Pulmonary artery endothelial cell (primary cell): ENCODE data around the gene NPTN. TPM values are rescaled to one million over a fixed set of nuclear protein-coding genes. Genes with fewer than 3 reads are reported as not detected.
A peak's percentile ranks its signal among the peaks of the same experiment; 100 is the strongest.
"Not testable (repeated sequence)": the region's sequence is repeated elsewhere in the genome, so short reads cannot be mapped to it uniquely, and the experiment has no call there.

Experiments
- DNase-seq: peaks from one replicate; pipeline ENCODE4 v3.0.0-alpha.2; 2011; ENCODE audit warnings: low read depth, low spot score
- total RNA-seq: library from RNA; depleted of rRNA; stranded (reverse); fragments of >200 nt; gene quantifications from 2 replicates; pipeline ENCODE4 v1.2.3, GENCODE V29; 2014

NPTN gene
- total RNA-seq, 1 donor from 2014 or later = 104 TPM

DNA sequence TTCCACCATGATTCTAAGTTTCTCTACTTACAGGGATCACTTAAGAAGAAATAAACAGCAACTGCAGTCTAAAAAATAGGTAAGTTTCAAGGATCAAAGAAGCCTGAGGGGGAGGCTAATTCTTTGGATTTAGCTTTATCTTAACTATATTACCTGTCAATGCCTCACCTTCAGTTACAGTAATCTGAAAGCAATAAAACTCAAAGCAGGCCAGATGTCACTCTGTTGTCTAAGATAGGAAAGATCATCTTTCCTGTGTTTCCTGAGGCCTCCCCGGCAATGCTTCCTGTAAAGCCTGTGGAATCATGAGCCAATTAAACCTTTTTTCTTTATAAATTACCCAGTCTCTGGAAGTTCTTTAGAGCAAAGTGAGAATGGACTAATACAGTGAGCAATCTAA, 60.2 kb downstream of the NPTN start:
- no peak for DNase-seq

DNA sequence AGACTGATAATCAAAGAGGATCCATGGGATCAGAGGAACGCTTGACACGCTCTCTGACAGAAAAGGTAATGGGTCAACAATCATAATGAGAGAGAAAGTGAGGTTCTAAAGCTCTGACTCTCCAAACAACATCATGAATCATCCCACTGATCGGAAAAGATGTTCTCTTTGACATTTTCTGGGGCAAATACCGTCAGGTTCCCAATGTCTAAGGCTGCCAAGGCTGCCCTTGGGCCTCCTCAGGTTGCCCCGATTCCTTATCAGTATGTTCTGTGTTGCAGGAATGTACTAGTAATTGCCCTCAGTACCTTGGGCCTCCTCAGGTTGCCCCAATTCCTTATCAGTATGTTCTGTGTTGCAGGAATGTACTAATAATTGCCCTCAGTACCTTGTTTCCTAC, 60.9 kb downstream of the NPTN start:
- DNase-seq = no peak

DNA sequence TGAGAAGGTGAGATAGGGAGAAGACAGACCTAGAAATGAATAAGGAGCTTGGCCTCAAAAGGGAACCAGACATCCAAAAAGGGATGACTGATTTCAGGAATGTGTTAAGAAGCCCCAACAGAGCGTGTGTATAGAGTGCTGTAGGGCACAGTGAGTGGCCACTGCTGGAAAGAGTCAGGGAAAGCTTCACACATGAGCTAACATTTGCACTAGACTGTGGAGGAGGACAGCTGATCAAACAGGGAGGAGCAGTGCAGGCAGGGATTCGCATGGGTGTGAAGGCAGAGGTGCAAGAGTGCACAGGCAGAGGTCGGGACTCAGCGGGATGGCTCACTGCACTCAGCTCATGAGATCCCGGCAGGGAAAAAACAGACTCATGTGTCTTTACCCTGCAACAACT, 61.8 kb downstream of the NPTN start:
- no peak for DNase-seq

DNA sequence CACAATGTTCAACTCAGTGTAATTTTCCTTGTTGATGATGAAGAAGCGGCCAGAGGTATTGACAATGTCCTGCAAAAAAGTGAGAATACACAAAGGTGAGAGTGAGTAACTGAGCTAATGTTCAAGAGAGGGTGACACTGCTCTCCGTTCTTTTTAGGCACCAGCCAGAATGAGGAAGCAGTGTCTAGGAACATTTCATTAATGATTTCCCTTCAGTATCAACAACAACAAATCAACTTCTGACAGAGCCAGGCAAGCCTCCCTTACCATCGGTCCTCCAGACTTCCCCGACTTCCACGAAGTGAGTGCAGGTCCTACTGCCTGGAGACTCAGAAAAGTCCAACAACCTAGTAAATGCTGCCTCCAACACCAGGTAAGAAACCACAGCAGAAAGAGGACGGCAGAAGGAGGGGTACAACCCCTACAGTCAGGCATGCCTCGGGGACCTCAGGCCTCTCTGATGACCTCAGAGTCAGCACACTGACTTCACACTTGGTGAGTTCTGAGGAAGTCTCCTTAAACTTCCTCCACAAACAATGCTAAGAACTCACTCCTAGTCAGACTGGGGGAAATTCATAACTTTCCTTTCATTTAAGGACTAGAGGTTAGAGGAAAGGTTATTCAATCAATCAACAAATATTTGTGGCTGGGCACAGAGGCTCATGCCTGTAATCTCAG, 62.7 kb downstream of the NPTN start:
- DNase-seq = no peak

DNA sequence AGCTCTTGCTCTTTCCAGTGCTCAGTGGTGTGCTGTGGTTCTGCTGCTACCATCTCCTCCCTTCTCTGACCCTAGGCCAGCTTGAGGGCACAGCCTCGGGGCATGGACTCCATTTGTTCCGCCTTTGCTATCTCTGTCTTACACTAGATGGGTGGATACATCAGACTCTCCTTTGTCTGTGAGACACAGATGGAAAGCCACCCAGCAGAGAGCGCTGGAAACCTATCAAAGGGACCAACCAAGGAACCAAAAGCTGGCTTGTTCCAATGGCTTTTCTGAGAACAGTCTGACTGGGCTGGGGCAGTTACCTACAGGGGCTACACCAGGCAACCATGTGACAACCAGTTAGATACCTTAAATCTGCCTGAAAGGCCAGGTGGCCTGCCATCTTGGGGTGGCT, 63.8 kb downstream of the NPTN start:
- DNase-seq = no peak

DNA sequence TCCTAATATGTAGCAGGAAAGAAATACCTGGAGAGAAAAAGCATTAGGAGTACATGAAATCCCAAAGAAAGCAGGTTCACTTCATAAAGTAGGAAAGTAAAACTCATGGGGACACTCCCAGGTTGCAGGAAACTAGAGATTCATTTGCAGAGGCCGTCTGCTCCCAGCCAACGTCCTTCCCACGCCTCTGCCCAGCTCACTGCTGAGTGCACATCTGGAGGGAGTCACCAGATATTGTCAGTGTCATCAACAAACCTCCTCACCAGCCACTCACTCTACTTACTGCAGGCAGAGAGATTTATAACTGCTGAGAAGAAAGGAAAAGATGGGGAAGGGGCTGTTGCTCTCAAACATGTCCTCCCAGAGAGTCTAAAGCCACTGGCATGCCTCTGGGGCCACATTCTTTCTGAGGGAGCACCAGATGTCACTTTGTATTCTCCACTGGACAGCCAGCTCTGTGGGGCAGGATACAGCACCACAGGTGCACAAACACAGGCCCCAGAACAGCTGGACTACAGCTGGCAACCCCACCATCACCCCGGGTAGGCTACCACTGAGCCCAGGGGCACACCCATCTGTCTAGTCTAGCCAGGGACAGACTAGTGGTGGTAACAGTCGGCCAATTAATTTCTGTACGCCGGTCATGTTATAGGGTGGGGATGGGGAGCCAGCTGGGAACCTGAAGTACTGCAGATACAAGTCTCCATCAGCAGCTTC, 64.5 kb downstream of the NPTN start:
- DNase-seq = no peak

DNA sequence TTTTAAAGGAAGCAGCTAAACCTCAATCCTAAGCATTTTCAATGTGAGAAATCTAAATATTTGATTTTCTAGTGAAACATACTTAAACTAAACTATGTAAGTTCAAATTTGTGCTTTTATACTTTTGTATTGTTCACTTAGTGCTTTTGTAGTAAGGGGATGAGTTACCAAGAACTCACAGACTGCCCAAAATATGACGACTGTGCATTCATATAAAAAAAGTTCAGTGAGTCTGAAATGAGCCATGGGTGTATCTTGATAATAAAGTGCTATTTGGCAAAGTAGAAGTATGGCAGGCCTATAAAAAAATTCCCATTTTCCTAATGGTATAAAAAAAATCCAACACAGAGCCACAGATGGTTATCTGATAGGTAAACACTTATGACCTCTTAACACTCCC, 66.2 kb downstream of the NPTN start:
- DNase-seq = no peak

DNA sequence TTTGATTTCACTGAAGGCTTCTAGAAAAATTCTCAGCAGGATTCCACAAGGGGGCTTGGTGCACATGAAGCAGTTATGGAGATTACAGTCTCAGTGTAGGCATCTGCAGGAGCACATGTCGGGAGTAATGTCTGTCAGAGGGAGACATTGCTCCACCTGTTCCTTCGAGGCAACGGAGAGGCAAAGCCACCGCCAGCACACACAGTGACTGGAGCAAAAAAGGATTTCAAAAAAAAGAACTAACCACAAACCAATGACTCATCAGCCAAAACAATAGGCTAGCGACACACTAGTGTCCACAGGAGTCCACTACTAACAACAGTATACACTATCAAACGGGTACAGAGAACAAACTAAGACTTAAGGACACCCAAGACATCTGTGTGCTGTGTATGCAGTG, 68.9 kb downstream of the NPTN start:
- peak; percentile 22 for DNase-seq

DNA sequence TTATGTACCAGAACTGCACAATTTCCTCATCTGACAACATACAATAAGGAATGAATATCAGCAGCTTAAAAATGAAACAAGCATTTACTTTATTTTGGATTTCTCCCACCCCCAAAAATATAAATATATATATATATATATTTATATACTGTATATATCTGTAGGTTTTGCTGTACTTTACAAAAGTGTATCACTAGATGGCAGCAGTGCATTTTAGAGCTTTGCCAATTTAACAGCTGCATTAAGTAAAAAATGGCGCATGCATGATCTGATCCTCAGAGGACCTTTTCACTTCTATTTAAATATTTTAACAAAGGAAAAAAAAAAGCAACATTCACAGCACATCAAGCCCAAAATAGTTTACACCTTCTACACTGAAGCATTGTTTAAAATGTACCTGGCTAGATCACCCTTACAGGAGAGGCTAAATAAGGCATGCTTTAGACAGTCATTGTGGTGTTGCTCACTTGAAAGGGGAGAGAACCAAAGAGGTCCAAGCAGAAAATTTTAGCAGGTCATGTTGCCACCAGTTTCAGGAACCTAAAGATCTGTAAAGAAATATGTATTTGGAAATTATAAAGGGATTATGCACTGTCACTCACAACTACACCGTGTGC, 72.6 kb downstream of the NPTN start:
- DNase-seq = peak; percentile 47

DNA sequence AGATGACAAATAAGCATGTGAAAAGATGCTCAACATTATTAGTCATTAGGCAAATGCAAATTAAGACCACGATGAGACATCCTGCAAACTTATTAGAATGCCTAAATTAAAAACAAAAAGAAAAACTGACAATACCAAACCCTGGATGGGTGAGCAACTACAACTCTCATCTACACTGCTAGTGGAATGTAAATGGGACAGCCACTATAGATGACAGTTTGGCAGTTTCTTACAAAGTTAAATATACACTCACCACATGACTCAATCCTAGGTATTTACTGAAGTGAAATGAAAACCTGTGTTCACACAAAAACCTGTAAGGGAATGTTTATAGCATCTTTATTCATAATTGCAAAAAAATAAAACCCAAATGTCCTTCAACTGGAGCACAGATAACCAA, 74.7 kb downstream of the NPTN start:
- DNase-seq = no peak

DNA sequence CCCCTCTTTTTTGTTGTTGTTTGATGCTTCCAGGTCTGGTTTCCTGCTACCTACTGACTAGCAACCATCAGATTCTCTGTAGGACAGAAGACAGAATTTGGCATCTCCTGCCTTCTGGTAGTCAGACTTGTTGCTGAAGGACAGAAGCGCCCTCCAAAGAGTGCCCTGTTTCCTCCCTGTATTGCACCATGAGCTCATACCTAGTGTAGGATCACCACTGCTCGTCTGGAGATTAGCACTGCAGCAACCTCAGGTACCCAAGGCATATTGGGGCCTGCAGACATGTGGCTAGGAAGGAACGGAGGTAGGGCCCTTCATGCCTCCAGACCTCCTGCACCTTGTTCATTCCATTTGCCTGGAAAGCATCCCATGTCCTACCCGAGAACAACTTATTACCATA, 78.1 kb downstream of the NPTN start:
- no peak for DNase-seq

DNA sequence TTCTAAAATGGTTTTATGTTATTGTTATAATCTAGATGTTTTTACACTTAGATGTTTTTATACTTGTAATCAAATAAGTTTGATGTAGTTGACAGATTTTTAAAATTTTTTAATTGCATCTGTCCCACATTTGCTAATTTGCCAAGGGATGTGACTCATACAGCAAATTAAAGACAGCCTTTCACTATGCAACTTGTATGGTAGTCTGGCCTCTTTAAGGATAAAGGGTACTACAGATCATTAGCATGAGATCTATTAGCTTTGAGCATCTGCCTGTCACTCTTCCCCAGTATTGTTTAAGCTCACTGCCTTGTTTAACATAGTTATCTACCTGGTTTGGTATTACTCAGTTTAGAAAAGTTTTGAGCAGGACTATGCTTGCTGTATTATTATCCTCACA, 83.0 kb downstream of the NPTN start:
- no peak for DNase-seq

DNA sequence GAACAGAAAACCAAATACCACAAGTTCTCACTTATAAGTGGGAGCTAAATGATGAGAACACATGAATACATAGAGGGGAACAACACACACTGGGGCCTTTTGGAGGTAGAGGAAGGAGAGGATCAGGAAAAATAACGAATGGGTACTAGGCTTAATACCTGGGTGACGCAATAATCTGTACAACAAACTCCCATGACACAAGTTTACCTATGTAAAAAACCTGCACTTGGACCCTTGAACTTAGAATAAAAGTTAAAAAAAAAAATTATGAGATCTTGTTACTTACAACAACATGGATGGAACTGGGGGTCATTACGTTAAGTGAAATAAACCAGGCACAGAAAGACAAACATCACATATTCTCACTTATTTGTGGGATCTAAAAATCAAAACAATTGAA, 84.3 kb downstream of the NPTN start:
- not testable (repeated sequence) for DNase-seq

DNA sequence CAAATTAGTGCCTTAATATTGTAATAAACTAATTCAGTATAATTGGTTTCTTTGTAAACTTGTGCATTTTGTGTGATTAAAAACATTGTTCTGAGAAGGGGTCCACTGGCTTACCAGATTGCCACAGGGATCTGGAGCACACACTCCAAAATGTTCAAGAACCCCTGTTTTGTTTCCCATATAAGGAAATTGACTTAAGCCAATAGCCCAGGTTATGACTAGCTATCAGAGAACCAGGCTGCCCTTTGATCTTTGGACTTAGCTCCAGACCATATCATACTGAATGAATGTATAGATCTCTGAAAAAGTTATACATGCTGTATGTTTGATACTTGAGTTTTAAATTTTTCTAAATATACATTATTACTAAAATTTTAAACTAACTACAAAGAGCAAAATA, 91.7 kb downstream of the NPTN start:
- DNase-seq = no peak

DNA sequence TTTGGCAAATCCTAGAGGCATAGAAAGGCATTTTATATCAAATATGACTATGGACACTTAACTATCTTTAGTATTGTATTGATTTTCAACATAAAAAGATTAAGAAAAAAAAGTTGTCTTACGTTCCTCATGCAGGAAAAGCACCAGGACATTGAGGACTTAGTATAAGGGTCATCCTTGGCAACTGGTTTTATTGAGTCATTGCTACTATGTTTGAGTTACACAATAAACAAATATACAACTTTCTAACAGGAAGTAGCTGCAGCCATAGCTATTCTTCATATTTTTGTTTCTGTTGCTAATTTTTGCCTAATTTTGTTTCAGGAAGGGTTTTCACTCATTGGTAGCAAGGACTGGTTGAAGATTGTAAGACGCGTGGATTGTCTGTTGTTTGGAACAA, 93.0 kb downstream of the NPTN start:
- no peak for DNase-seq

DNA sequence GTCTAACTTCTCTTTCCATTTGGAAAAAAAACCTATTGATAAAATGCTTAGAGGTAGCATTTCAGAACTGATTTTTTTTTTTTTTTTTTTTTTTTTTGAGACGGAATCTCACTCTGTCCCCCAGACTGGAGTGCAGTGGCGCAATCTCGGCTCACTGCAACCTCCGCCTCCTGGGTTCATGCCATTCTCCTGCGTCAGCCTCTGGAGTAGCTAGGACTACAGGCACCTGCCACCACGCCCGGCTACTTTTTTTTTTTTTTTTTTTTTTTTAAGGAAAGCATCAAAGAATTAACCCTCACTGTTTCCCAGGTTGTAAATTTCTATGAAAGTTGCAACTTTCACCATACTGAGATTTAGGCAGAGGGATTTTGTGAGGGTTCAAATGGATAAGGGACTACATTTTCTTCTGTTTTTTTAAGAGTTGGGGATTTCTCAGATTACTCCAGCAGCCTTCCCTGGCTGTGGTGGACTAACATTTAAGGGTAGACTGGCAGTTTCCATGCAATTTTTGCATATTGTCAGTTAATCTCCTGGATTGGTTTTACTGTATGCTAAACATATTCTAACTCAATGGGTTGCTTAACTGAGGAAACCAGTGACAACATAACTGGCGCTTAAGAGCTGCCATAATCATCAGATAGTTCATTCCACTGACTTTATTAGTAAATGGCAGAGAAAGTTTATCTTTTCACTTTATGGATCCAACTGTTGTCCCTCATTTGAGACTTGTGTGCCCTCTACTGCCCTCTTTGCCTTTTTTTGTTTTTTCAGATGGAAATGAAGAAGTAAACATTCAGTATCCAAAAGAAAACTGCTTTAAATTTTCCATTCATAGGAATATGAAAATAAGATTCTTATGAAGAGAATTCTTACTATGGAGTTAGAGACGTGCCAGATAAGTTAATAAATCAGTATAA, 93.7 kb downstream of the NPTN start:
- no peak for DNase-seq

DNA sequence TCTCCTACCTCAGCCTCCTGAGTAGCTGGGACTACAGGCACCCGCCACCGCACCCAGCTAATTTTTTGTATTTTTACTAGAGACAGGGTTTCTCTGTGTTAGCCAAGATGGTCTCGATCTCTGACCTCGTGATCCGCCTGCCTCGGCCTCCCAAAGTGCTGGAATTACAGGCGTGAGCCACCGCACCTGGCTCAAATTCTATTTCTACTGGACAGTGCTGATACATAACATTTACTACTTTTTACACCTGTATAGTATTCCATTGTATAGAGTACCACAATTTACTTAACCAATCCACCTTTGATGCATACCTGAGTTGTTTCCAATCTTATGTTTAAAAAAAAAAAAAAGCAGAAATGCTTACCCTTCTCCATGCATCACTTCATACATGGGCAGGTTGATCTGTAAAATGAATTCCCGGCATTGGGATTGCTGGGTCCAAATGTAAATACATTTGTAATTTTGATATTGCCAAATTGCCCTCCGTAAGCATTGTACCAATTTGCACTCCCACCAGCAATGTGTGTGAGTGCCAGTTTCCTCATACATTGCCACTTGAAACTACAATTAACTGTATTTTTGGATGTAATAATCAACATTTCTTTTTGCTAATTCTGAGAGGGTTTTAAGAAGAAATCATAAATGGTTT, 94.5 kb downstream of the NPTN start:
- DNase-seq = no peak

DNA sequence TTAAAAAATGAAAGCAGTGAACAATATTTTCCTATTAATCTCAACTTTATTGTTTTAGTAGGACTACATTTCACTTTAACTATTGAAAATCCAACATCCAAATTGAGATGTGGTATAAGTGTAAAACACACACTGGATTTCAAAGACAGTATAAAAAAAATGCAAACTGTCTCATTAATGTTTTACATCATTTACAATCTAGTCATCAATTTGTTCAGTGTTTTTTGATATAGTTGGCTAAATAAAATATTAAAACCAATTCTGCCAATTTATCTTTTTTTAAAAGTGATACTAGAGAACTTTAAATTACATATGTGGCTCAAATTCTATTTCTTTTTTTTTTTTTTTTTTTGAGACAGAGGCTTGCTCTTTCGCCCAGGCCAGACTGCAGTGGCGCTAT, 95.1 kb downstream of the NPTN start:
- no peak for DNase-seq

DNA sequence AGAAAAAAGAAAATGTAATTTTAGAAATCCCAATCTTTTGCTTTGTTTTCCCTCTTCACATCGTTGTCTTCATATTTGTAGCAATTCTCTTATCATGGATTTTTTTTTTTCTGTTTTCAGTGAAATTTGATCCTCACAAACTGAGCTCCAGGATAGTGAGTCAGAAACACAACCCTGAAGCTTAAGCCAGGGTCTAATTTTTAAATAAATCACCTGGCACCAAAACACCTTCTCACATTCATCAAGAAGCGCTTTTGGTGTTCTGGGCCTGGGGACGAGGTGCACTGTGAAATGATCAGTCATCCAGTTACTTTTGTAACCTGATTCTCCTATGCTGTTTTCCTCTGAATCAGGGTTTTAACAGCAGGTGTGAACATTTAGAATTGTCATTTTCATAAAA, 102.5 kb downstream of the NPTN start:
- no peak for DNase-seq

DNA sequence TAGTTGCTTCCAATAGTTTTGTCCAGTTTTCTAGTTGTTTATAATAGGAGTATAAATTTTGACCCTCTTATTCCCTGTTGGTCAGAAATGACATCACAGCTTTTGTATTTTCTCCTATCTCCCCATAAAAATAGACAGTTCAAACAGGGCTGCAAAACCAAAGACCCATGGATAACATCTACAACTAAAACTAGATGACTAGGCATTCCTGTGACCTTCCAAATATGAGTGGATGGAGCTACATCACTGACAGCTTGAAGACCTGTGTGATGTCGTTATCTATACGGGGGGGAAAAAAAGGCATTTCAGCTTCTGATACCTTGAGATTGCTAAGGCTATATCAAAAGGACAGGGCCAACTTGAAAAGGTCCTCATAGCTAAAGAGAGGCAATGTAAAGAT, 105.6 kb downstream of the NPTN start:
- no peak for DNase-seq

DNA sequence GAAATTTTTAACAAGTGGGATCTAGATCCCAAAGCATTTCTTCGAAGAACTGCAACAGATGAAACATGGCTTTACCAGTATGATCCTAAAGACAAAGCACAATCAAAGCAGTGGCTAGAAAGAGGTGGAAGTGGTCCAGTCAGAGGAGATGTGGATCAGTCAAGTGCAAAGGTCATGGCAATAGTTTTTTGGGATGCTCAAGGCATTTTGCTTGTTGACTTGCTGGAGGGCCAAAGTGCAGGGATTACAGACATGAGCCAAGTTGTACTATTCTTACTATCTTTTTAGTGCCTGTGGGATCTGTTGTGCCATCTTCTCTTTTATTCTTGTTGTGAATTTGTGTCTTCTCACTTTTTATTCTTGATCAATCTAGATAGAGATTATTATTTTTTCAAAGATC, 108.3 kb downstream of the NPTN start:
- no peak for DNase-seq
